ENCODE results near the gene PRDM16.
"Not testable (repeated sequence)": the region's sequence is repeated elsewhere in the genome, so short reads cannot be mapped to it uniquely, and the experiment has no call there.

Gene PRDM16

GRCh38 chr1:3227893-3228292, 158.9 kb downstream of the PRDM16 start:
- no peak for DNase-seq (ENCODE audit: low read depth)

- no peak for DNase-seq (ENCODE audit: low read depth)
These were observed 160.2 kb downstream of the PRDM16 start for GRCh38 chr1:3229081-3229725.

- DNase-seq (ENCODE audit: low read depth): no peak
These were observed 161.6 kb downstream of the PRDM16 start for GRCh38 chr1:3230553-3230952.

GRCh38 chr1:3231245-3231644, 162.2 kb downstream of the PRDM16 start:
- DNase-seq (ENCODE audit: low read depth): no peak

- no peak for DNase-seq (ENCODE audit: low read depth)
These were observed 162.8 kb downstream of the PRDM16 start for GRCh38 chr1:3231826-3232225.

- DNase-seq (ENCODE audit: low read depth): no peak
These were observed 164.0 kb downstream of the PRDM16 start for GRCh38 chr1:3233031-3233430.

- DNase-seq (ENCODE audit: low read depth): no peak
These were observed 164.5 kb downstream of the PRDM16 start for GRCh38 chr1:3233551-3233950.

- DNase-seq (ENCODE audit: low read depth): no peak
These were observed 165.3 kb downstream of the PRDM16 start for GRCh38 chr1:3234281-3234680.

- no peak for DNase-seq (ENCODE audit: low read depth)
These were observed 166.0 kb downstream of the PRDM16 start for GRCh38 chr1:3234956-3235355.

- no peak for DNase-seq (ENCODE audit: low read depth)
These were observed 166.5 kb downstream of the PRDM16 start for GRCh38 chr1:3235496-3235895.

GRCh38 chr1:3236361-3236760, 167.4 kb downstream of the PRDM16 start:
- no peak for DNase-seq (ENCODE audit: low read depth)

- DNase-seq (ENCODE audit: low read depth): no peak
These were observed 168.0 kb downstream of the PRDM16 start for GRCh38 chr1:3236955-3237354.

- DNase-seq (ENCODE audit: low read depth): no peak
These were observed 168.6 kb downstream of the PRDM16 start for GRCh38 chr1:3237570-3237969.

- no peak for DNase-seq (ENCODE audit: low read depth)
These were observed 169.1 kb downstream of the PRDM16 start for GRCh38 chr1:3237994-3238702.

GRCh38 chr1:3238703-3239278, 169.8 kb downstream of the PRDM16 start:
- no peak for DNase-seq (ENCODE audit: low read depth)

GRCh38 chr1:3239991-3240390, 171.0 kb downstream of the PRDM16 start:
- DNase-seq (ENCODE audit: low read depth): not testable (repeated sequence)

GRCh38 chr1:3240524-3241235, 171.7 kb downstream of the PRDM16 start:
- DNase-seq (ENCODE audit: low read depth): no peak

- DNase-seq (ENCODE audit: low read depth): no peak
These were observed 172.2 kb downstream of the PRDM16 start for GRCh38 chr1:3241236-3241550.

GRCh38 chr1:3241673-3242407, 172.8 kb downstream of the PRDM16 start:
- DNase-seq (ENCODE audit: low read depth): no peak

- DNase-seq (ENCODE audit: low read depth): no peak
These were observed 173.6 kb downstream of the PRDM16 start for GRCh38 chr1:3242408-3243260.

GRCh38 chr1:3243304-3243703, 174.3 kb downstream of the PRDM16 start:
- DNase-seq (ENCODE audit: low read depth): no peak

All from fibroblast of the conjunctiva (primary cell).